HG03025 (cell line): ENCODE results near the gene CD81.

Source experiments
- ATAC-seq: cut with Tn5 transposase; IDR thresholded peaks from one replicate; pipeline ENCODE4 v1.9.1; 2021; ENCODE audit warnings: mild to moderate bottlenecking, moderate library complexity; ENCODE audit not compliant: unreplicated experiment, low FRiP score

CD81 gene

GRCh38 chr11:2374456-2375201 lies 2.5 kb upstream of the CD81 start:
- ATAC-seq: no peak

- ATAC-seq: no peak
Observed at GRCh38 chr11:2375341-2375853, 1.7 kb upstream of the CD81 start.

GRCh38 chr11:2375964-2376551 lies 1.1 kb upstream of the CD81 start:
- no peak for ATAC-seq

GRCh38 chr11:2377511-2378443 lies 667 bp downstream of the CD81 start:
- ATAC-seq: no peak

GRCh38 chr11:2378527-2379210 lies 1.6 kb downstream of the CD81 start:
- no peak for ATAC-seq

GRCh38 chr11:2379466-2380174 lies 2.5 kb downstream of the CD81 start:
- ATAC-seq: no peak

GRCh38 chr11:2380396-2380795 lies 3.3 kb downstream of the CD81 start:
- no peak for ATAC-seq

- no peak for ATAC-seq
Observed at GRCh38 chr11:2380807-2381350, 3.8 kb downstream of the CD81 start.

GRCh38 chr11:2381494-2382128 lies 4.5 kb downstream of the CD81 start:
- ATAC-seq: no peak

- no peak for ATAC-seq
Observed at GRCh38 chr11:2382129-2382517, 5.0 kb downstream of the CD81 start.

- no peak for ATAC-seq
Observed at GRCh38 chr11:2382936-2383851, 6.1 kb downstream of the CD81 start.

GRCh38 chr11:2383852-2384804 lies 7.0 kb downstream of the CD81 start:
- no peak for ATAC-seq

- ATAC-seq: no peak
Observed at GRCh38 chr11:2385156-2386151, 8.3 kb downstream of the CD81 start.

GRCh38 chr11:2386591-2386990 lies 9.5 kb downstream of the CD81 start:
- ATAC-seq: no peak

GRCh38 chr11:2387266-2387987 lies 10.3 kb downstream of the CD81 start:
- ATAC-seq: no peak
